Erythroblast (primary cell): ENCODE data around the gene SOX1.

Experiments used
- GATA1 ChIP-seq: IDR thresholded peaks from 2 replicates; pipeline ENCODE4 v1.6.1; 2011; ENCODE audit warnings: low read depth, mild to moderate bottlenecking, control low read depth, low read length, moderate library complexity
- POLR2A ChIP-seq: IDR thresholded peaks from 2 replicates; pipeline ENCODE4 v1.6.1; 2011; ENCODE audit warnings: mild to moderate bottlenecking, low read length

DNA sequence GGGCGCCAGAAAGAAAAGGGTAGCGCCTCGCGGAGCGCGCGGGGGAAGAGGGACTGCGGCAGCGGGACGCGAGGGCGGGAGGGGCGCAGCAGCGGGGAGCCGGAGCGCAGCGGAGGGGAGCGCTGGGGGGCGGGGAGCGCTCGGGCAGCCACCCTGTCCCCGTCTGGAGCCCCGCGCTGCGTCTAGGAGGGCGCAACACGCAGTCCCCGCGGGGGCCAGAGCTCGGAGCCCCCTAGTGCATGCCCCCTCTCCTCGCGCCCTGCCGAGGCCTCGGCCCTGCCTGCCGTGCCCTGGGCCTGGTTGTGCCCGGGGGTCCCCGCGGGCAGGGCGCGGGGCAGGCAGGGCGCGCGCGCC, 37.9 kb downstream of the SOX1 start:
- TF ChIP-seq POLR2A (no peak), GATA1 (no peak)
